ENCODE results near the gene CHGA.

Gene CHGA

DNA sequence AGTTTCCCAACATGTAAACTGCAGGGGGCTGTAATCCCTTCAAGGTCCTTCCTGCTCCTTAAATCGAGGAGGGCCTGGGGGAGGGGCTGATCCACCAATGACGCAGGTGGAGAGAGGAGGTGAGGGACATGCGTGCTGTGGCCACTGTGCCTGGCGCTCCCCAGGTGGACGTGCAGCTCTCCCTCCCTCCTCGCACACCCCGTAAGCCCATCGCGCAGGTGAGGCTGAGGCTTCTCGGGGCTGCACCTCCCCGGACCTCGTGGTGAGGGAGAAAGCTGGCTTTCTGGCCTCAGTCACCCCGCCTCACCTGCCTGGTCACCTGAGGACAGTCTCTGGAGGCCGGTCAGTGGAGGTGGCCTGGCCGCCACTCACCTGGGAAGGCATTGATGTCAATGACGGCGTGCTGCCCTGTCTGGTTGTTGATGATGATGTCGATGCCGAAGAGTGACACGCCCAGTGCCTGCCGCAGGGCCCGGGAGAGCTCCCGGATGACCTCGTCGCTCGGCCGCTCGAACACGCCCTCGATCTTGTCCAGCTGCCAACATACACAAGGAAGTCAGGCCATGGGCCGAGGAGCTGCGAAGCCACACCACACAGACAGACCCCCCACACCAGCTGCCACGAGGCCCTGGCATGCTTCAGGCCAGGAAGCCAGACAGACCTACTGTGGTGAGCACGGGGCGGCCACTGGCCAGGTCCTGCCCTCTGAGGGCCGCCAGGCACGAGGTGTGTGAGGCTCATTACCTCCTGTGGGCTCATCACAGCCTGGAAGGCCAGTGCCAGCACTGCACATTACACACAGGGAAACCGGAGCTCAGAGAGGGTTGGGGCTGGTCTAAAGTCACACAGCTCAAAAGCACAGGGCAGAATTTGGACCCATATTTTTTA is 23.3 kb downstream of the CHGA start:
- peak; percentile 61 for DNase-seq

DNA sequence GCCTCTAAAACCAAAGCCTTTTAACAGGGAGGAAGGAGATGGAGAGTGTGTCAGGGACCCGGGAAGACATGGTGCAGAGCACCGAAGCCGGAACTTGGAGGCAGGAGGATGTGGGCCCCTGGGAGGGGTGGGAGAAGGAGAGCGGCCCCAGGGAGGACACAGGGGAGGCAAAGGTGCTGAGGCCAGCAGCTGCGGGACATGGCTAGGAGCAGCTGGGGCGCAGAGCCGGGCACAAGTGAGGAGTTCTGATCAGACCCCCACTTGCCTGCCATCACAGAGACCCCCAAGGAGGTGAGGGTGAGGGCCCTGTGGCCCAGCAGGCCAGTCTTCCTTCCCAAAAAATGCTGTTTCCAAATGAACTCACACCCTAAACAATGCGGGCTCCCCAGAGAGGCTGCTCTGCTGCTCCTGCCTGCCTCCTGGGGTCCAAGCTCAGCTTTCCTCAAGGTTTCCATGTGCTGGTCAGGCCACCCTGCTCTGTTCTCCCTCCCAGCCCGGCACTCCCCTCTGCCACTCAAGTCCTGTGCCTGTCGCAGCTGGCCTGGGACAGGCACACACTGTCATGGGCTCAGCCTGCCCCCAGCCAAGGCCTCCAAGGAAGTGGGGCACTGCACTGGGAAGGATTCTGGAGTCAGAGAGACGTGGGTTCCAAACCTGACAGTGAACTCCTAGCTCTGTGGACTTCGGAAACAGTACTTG is 24.0 kb downstream of the CHGA start:
- DNase-seq, result no peak

DNA sequence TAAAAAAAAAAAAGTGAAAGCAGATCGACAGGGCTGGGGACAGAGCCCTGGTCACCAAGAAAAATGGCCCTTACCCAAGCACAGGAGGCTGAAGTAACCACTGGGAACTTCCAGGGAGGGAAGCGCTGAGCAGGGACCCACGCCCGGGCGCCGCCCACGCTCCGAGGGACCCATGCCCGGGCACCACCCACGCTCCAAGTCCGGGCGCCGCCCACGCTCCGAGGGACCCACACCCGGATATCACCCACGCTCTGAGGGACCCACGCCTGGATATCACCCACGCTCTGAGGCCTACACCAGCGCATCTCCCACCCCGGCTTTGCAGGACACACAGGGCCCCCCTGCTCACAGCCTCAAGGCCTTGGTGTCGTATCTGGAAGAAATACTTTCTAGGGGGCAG is 25.7 kb downstream of the CHGA start:
- DNase-seq, result no peak

DNA sequence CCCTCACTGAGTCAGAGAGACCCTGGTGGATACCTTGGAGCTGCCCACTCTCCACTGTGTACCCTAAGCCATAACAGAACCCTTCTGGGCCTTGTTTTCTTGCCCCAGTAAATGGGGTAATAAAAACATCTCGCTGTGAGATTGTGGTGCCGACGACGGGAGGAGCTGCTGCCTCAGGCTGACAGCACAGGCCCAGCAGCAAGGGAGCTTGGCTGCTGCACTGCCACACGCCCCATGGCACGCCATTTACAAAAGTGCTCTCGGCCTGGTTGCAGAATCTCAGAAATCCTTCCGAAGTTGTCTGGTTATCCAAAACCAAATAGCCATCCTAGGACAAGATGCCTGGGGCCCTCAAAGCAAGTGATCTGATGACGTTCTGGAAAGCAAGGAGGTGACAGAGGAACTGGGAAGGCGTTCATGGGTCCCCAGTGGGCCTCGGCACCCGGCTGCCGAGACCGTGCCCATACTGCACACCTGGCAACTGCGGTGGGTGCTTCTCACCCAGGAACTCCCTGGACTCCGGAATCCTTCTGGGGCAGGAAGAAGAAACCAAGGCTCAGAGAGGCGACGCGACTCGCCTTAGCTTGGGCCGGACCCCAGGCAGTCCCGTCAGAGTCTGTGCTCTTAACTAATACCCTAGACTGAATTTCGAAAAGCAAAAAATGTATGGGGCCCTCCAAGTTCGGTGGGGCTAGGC is 26.7 kb downstream of the CHGA start:
- no peak for DNase-seq

DNA sequence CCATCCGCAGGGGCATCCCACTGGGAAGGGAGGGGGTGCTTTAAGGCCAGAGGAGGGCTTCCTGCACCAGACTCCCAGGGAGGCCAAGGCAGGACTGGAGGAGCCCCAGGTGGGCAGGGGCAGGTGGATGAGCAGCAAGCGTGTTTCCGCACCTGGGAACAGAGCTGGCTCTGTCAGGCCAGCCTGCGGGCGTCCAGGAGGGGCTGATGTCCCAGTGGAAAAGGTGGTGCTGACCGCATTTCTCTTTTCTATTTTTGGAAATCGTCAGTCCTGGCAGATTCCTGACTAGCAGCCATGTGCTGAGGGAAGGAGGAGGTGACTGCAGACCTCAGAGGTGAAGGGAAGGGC is 27.2 kb downstream of the CHGA start:
- no peak for DNase-seq

DNA sequence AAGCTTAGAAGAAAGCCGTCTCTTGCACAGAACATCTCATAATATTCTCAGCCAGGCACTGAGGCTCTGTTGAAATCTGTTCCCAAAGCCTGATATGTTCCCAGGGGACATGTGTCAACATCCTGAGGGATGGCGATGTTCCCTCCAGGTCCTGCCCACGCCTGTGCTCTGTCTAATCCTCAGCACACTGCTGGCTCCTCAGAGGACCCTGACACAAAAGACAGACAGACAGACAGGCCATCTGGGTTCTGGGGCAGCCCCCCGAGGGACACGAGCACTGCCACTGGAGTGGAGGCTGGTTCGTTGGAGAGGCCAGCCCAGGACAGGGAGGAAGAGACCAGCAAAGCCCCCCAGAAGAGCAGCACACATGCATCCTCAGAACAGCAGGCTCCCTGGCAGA is 27.8 kb downstream of the CHGA start:
- DNase-seq, result no peak

DNA sequence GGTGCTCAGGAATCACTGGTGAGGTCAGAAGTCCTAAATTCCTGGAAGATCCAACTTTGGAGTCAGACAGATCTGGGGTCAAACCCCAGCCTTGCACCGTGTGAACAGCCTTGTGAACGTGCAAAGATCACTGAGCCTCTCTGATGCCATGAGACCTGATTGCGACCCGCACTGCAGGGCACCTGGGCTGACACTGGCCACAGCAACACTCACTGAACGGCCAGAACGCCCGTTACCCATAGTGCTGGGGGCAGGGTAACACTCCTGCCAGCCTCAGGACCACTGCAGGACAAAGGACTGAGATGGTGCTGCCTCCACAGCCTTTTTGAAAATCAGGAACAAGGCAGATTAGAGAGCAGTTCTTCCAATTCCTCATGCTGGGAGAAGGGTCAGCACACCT is 28.3 kb downstream of the CHGA start:
- DNase-seq, result no peak

DNA sequence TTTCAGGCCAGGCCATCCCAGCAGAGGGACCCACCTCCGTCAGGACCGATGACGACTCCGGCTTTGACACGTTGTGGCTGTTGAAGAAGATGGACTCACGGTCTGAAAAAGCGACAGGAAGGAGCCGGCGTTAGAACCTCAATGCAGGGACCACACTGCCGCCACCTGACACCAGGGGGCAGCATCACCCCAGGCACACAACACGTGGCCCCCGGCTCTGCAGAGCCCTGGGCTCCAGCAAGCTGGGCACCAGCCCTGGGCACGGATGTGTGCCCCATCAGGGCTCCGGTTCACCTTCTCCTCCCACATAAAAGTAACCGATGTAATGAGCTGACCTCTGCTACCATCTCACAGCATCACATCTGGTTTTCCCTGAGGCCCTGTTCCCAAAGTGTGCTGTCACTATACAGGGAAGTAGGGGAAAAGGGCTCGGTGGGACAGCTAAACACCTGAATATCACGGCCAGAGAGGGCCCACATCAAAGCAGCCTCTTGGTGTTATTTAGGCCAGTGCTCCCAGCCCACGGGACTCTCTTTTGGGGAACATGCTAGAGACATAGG is 29.0 kb downstream of the CHGA start:
- DNase-seq, result peak; percentile 84

DNA sequence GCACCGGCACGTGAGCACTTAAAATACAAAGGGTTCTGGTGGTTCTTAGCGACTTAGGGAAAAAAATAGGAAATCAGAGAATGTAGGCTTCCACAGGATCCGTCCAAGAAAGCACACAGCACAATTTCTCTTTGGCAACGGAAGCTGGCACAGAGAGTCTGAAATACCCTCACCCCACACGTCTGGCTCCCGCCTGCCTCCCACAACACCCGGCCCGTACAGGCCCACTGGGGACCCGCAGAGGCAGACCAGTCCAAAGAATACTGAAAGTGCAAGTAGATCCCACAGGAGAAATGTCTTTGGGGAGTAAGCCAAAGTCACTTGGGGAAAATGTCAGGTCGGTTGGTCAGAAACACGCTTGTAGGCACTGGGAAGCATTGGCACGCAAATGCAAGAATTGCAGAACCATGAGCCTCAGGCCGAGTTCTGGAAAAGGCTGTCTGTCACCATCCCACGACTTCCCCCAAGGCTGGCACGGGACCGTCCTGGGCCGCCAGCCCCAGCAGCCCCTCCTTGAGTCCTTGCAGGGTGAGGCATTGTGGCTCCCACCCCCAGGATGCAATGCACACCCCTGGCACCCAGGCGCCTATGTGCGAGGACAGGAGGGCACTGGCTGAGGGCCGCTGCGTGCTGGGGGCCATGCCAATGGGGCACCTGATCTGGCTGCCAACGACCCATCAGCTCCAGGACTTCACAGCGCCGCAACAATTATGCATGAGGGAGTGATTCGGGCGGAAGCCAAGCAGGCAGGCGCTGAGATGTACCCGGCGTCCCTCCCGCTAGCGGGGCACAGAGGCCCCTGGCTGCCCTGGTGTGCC is 29.7 kb downstream of the CHGA start:
- DNase-seq, result no peak

DNA sequence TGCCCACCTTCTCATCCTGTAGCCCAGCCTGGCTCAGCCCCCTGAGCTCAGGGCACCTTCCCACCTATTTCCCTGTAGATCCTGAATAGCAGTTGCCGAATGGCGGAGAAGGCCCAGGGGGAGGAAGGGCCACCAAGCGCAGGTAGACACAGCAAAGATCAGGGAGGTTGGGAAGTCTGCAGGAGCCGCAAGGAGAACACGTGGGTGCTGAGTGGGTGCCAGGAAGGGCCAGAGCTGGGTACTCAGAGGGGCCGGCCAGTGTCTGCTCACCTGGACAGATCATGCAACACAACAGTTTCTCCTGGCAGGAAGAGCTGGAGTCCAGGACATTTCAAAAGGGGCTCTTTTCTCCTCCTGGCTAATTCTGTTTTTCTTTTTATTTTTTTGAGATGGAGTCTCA is 30.6 kb downstream of the CHGA start:
- no peak for DNase-seq

DNA sequence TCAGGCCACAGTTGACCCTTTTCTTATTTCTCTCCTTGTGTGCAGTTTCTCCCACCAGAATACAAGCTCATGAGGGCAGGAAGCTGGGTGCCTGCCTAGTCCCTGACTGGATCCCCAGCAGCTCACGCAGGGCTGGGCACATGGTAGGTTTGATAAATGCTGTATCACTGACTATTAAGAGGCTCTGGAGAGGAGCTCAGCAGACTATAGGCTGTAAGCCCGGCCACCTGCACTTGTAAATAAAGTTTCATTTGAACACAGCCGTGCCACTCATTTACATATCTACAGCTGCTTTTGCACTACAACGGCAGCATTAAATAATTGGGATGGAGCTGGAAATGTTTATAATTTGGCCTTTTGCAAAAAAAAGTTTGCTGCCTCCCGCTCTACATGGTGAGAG is 32.0 kb downstream of the CHGA start:
- no peak for DNase-seq

DNA sequence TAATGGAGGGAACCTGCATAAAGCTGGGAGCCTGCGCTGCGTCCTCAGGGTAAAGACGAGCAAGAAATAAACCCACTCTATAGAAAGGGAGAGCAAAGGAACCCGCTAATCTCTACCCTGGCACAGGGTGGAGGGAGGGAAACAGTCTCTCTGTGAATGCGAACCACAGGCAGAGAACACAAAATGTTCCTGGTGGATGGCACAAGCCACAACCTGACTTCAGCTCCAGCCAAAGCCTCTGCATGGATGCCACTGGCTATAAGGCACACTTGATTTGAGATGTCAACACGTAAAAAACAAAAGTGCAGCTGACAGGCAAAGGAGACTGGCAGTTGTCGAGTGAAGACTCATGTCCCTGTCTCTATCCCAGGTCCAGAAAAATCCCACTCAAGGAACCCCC is 32.4 kb downstream of the CHGA start:
- DNase-seq, result no peak

DNA sequence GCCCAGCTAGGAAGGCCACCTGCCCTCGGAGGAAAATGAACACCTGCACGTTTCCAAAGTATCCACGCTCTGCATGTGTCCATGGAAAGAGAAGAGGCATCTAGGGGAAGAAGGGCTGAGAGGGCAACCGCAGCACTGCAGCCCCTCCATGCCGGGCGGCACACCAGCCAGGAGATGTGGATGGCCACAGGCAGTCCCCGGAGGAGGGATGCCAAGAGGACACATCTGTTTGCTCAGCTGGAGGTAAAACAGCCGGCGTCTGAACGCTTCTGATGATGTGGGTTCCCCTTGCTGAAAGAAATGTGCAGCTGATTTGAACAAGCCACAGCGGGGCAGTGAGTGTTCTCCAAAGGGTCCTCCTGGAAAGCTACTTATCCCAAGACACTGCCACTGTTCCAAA is 34.0 kb downstream of the CHGA start:
- no peak for DNase-seq

DNA sequence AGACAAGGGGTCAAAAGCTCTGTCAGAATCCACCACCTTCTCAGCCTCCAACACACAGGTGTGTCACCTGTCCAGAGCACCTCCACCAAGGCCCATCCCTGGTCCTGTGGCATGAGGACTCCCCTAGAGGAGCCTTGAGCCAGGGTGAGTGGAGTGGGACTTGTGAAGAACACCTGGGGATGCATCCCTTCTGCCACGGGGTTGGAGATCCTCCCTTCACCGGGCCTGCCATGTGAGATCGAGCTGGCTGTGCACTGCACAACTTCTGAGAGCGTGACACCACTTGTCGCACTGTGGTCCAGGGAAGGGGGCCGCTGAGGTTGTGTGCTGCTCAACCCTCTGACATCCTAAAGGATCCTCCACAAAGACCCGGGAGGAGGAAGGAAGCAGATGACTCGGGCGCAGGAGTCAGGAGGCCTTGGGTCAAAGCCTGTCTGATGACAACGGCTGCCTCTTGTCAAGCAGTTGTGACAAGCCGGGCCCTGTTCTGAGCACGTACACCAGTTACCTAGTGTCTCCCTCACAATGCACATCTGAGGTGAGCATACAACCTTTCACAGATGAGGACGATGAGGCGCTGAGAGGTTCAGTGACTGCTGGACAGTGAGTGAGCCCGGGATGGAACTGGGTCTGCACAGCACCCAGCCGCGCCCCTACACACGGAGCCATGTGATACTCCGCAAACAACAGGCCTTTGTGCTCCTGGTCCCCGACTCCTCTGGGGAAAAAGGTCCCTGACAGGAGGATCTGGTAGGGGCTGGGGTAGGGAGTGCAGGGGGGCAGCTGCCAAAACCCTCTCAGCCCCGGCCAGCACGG is 35.6 kb downstream of the CHGA start:
- DNase-seq, result no peak

DNA sequence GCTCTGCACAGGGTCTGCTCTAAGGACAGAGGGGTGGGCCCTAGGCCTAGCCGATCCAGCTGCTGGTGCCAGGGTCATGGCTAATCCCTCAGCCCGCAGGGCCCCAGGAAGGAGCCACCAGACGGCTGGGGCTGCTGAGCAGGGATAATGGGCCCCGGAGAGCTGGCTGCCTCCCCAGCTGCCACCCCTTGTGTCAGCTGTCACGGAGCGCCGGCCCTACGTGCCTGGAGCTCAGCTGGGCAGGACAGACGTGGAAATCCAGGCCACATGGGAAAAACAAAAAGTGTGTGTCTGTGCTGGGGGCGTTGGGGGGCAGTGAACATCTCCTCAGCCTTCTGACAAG is 36.2 kb downstream of the CHGA start:
- peak; percentile 54 for DNase-seq

DNA sequence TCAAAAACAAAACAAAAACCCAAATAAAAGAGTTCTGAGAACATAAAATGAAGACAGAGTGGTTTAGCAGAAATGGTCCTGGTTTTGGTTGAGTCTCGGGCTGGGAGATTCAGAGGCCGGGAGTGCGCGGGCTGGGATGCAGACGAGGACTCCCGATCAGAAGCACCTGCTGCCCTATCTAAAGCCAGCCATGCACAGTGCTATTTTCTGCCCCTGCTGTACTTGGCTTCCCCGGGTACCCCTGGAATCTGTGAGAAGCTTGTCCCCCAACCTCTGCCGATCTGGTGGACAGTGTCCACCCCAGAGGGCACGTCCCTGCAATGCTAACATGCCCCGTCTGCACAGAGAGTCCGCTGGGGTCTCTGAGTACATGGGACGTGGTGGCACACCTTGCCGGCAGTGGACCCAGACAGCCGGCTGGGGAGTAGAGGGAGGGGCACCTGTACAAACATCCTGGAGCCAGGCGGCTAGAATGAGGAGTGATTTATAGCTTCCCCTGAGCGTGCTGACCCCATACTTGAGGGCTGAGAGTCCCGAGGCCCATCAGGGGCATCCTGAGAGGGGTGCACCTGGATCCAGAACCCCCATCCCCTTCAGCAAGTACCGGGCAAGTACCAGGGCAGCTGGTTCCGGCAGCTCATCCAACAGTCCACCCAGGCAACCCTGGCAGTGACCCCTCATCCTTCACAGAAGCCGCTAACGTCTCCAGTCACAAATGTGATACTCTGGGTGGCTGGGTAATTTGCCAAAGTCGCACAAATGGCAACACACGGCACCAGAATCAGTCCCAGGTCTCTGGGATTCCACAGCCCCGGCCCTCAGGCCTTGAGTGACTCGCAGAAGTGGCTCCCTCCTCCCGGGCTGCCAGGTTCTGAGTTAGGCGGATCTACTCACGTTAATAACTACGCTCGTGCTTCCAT is 37.1 kb downstream of the CHGA start:
- DNase-seq, result no peak

DNA sequence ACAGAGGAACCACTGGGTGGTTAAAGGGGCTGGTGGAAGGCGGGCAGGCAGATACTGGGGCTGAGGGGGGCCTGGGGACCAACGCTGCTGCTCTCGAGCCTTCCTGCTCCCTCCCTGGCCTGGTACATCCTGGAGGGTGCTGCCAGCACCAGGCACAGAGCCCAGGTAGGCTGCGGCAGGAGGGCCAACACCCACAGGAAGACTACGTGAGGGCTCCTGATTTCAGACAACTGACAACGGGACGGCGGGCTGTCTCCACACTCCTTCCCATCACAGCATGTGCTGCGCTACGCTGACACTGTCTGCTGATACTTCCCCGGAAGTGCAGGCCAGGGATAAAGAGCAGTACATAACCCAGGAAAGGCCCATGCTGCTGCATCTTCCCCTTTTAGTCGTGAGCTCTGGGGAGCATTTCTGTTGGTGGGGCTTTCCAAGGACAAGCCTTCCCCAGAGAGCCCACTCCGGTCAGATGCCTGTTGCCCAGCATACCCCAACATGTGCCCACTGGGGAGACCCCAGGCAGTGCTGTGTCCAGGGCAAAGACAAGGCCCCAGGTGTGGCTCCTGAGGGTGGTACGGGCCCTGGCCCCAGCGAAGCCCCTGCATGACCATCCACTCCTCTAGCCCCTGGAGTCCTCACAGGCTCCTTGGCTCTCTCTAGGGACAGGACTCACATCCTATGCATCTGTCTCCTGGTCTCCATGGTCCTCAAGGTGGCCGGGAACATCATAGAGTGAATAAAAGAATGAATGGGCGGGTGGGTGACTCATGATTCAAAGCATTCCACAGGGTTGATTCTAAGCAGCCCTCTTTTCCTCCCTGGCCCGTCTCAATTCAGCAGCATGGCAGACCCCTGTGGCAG is 38.0 kb downstream of the CHGA start:
- DNase-seq, result no peak

DNA sequence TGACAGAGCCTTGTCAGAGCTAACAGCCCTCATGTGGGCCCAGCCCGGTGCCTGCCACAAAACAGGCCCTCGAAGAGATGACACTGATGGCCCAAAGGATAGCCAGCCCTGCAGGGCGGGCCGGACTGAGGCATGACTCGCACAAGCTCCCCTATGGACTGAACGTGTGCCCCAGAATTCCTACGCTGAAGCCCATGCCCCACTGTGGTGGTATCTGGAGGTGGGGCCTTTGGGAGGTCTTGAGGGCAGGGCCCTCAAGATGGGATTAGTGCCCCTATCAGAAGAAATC is 38.6 kb downstream of the CHGA start:
- no peak for DNase-seq

DNA sequence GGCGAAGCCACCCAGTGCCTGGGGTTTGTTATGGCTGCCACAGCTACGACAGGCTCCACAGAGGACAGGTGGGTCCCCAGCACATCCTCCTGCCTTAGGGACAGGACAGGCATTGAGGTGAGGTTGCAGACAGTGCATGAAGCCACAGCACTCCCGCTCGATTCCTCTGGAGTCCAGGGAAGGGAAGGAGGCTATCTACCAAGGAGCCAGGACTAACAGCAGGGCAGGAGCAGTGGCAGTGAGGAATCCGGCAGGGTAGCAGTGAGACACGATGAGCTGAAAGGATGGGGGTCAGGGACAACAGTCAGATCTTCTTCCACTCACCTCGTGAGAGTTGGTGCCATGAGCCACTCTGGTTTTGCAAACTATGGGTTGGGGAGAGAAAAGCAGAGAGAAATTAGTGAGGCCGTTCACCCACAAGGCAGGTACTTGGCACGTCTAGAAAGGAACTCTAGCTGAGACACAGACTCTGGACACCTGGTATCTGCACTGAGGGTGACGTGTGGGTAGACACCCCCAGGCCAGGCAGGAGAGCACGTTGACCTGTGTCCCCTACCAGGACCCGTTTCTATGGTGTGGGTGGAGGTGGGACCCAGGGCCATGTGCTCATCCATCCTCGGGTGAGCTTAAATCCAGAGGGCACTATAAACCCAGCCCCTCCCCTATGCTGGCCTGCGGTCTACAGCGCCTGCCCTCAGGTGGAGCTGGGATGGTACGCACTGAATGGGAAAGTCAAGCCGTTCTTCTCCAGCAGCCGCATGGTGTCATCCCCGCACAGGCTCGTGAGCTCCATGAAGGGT is 39.3 kb downstream of the CHGA start:
- no peak for DNase-seq

DNA sequence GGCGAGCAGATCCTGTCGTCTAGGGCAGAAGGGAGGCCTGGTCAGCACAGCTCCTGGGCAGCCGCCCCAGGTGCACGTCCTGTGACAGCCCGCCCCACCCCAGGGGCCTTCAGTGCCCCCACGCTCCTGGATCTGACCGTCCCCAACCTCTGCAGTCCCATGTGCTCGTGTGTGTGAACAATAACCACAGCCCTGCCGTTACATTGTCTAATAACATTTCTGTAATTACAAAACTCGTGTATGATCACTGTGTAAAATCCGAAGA is 39.8 kb downstream of the CHGA start:
- DNase-seq, result no peak

Measured in right forelimb (tissue), 1 donor.